Glomerular endothelial cell (primary cell): ENCODE data around the gene SYDE2. TPM values are rescaled to one million over a fixed set of nuclear protein-coding genes. Genes with fewer than 3 reads are reported as not detected.
"Not testable (repeated sequence)": the region's sequence is repeated elsewhere in the genome, so short reads cannot be mapped to it uniquely, and the experiment has no call there.

Experiments used
- DNase-seq: peaks from one replicate; pipeline ENCODE4 v3.0.0-alpha.2; 2011; ENCODE audit warnings: low read depth, low spot score; ENCODE audit errors: extremely low read depth
- total RNA-seq: library from RNA; depleted of rRNA; stranded (reverse); fragments of >200 nt; gene quantifications from 2 replicates; pipeline ENCODE4 v1.2.3, GENCODE V29; 2015

The SYDE2 gene
- total RNA-seq, 1 donor from 2014 or later, result 1.5 TPM

- no peak for DNase-seq
These were observed 19.2 kb upstream of the SYDE2 start for GRCh38 chr1:85219853-85220610.

- DNase-seq, result no peak
These were observed 15.9 kb upstream of the SYDE2 start for GRCh38 chr1:85216697-85217096.

GRCh38 chr1:85214654-85215053 lies 13.8 kb upstream of the SYDE2 start:
- no peak for DNase-seq

GRCh38 chr1:85208488-85208887 lies 7.7 kb upstream of the SYDE2 start:
- no peak for DNase-seq

GRCh38 chr1:85203573-85204171 lies 2.9 kb upstream of the SYDE2 start:
- DNase-seq, result no peak

- DNase-seq, result no peak
These were observed 2.0 kb upstream of the SYDE2 start for GRCh38 chr1:85202864-85203255.

- no peak for DNase-seq
These were observed 1.5 kb upstream of the SYDE2 start for GRCh38 chr1:85202092-85202863.

- DNase-seq, result no peak
These were observed 700 bp upstream of the SYDE2 start for GRCh38 chr1:85201340-85202091.

- DNase-seq, result no peak
These were observed 951 bp downstream of the SYDE2 start for GRCh38 chr1:85199667-85200462.

- no peak for DNase-seq
These were observed 2.0 kb downstream of the SYDE2 start for GRCh38 chr1:85198864-85199263.

- no peak for DNase-seq
These were observed 4.5 kb downstream of the SYDE2 start for GRCh38 chr1:85196358-85196757.

GRCh38 chr1:85195703-85196102 lies 5.1 kb downstream of the SYDE2 start:
- no peak for DNase-seq

GRCh38 chr1:85192129-85192528 lies 8.7 kb downstream of the SYDE2 start:
- DNase-seq, result not testable (repeated sequence)

- no peak for DNase-seq
These were observed 11.7 kb downstream of the SYDE2 start for GRCh38 chr1:85189120-85189519.

GRCh38 chr1:85188530-85188929 lies 12.3 kb downstream of the SYDE2 start:
- no peak for DNase-seq

GRCh38 chr1:85187021-85187420 lies 13.8 kb downstream of the SYDE2 start:
- DNase-seq, result not testable (repeated sequence)

- no peak for DNase-seq
These were observed 16.6 kb downstream of the SYDE2 start for GRCh38 chr1:85184245-85184644.

GRCh38 chr1:85182700-85183099 lies 18.1 kb downstream of the SYDE2 start:
- no peak for DNase-seq

- DNase-seq, result no peak
These were observed 19.9 kb downstream of the SYDE2 start for GRCh38 chr1:85180869-85181268.

GRCh38 chr1:85179522-85179921 lies 21.3 kb downstream of the SYDE2 start:
- DNase-seq, result no peak
